Calu3 (cell line): ENCODE results near the gene PHLPP2. TPM values are rescaled to one million over a fixed set of nuclear protein-coding genes. Genes with fewer than 3 reads are reported as not detected.
"Not testable (repeated sequence)": the region's sequence is repeated elsewhere in the genome, so short reads cannot be mapped to it uniquely, and the experiment has no call there.

Source experiments
- BruUV-seq: library from RNA; stranded (reverse); fragments of 400-500 nt; replicated peaks from 2 replicates; lab custom pipeline; 2021; lab: Mats Ljungman, UMichigan
- CTCF ChIA-PET: fragments of 300-600 bp; sonication (Branson Sonifier 250); formaldehyde crosslinking; loops from one replicate; lab custom pipeline; 2022; ENCODE audit warnings: antibody characterized with exemption; lab: Charles Lee
- DNase-seq: peaks from one replicate; pipeline ENCODE4 v3.0.0; 2022
- H3K27ac Mint-ChIP-seq: one replicate; pipeline ENCODE4 v1.8.0; 2022; ENCODE audit warnings: mixed read lengths; ENCODE audit not compliant: unreplicated experiment
- H3K27me3 Mint-ChIP-seq: one replicate; pipeline ENCODE4 v1.8.0; 2022; ENCODE audit warnings: mixed read lengths; ENCODE audit not compliant: unreplicated experiment
- H3K36me3 Mint-ChIP-seq: one replicate; pipeline ENCODE4 v1.8.0; 2022; ENCODE audit warnings: mild to moderate bottlenecking, moderate library complexity, mixed read lengths; ENCODE audit not compliant: insufficient read depth, unreplicated experiment
- H3K4me1 Mint-ChIP-seq: one replicate; pipeline ENCODE4 v1.8.0; 2022; ENCODE audit warnings: mild to moderate bottlenecking, low read depth, mixed read lengths; ENCODE audit not compliant: unreplicated experiment
- H3K4me3 Mint-ChIP-seq: one replicate; pipeline ENCODE4 v1.8.0; 2022; ENCODE audit warnings: mild to moderate bottlenecking, low read depth, moderate library complexity, mixed read lengths; ENCODE audit not compliant: unreplicated experiment
- H3K9me3 Mint-ChIP-seq: one replicate; pipeline ENCODE4 v1.8.0; 2022; ENCODE audit warnings: low read depth, mixed read lengths; ENCODE audit not compliant: unreplicated experiment
- intact Hi-C: fragments of 100-400 bp; cut with micrococcal nuclease; formaldehyde crosslinking; loops from one replicate; pipeline ENCODE4 v1.10.0; 2022; ENCODE audit not compliant: unreplicated experiment
- total RNA-seq: library from RNA; stranded (reverse); gene quantifications from 2 replicates; pipeline ENCODE4 v1.2.3, GENCODE V29; 2022
- TF ChIP-seq, protein P1 (sequence below): fragments of 200-600 bp; IDR thresholded peaks from one replicate; pipeline ENCODE4 v1.8.0; 2022; ENCODE audit warnings: antibody characterized with exemption; ENCODE audit not compliant: unreplicated experiment

PHLPP2 gene
- total RNA-seq, 1 experiment from 2014 or later: 10.0 TPM

- no peaks in the 10 kb centered on the region for H3K36me3 Mint-ChIP-seq
- DNase-seq: peak; percentile 95
- H3K9me3 Mint-ChIP-seq: no peaks in the 10 kb centered on the region
- intact Hi-C loops: loop anchor here (1.0 to 2.0 kb wide), 4 partner anchors 34 to 199 kb away; no protein-coding TSS in a partner anchor
- CTCF ChIA-PET: interaction anchor here (0.7 to 5.2 kb wide), 16 partner anchors 15 to 350 kb away, joined by 3 to 144 read pairs (median 5); partner anchors contain the start of genes CHST4 and MARVELD3
- peaks cover 26% of the 10 kb centered on the region for H3K4me1 Mint-ChIP-seq
- H3K4me3 Mint-ChIP-seq: peak overlapping the region; percentile 24
- no peaks in the 10 kb centered on the region for H3K27me3 Mint-ChIP-seq
- H3K27ac Mint-ChIP-seq: no peak overlapping the region
- no TSS peak for BruUV-seq
- TF ChIP-seq, protein P1, sequence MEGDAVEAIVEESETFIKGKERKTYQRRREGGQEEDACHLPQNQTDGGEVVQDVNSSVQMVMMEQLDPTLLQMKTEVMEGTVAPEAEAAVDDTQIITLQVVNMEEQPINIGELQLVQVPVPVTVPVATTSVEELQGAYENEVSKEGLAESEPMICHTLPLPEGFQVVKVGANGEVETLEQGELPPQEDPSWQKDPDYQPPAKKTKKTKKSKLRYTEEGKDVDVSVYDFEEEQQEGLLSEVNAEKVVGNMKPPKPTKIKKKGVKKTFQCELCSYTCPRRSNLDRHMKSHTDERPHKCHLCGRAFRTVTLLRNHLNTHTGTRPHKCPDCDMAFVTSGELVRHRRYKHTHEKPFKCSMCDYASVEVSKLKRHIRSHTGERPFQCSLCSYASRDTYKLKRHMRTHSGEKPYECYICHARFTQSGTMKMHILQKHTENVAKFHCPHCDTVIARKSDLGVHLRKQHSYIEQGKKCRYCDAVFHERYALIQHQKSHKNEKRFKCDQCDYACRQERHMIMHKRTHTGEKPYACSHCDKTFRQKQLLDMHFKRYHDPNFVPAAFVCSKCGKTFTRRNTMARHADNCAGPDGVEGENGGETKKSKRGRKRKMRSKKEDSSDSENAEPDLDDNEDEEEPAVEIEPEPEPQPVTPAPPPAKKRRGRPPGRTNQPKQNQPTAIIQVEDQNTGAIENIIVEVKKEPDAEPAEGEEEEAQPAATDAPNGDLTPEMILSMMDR: peak; percentile 98
Observed at GRCh38 chr16:71610936-71611871, 113.3 kb downstream of the PHLPP2 start.

DNA sequence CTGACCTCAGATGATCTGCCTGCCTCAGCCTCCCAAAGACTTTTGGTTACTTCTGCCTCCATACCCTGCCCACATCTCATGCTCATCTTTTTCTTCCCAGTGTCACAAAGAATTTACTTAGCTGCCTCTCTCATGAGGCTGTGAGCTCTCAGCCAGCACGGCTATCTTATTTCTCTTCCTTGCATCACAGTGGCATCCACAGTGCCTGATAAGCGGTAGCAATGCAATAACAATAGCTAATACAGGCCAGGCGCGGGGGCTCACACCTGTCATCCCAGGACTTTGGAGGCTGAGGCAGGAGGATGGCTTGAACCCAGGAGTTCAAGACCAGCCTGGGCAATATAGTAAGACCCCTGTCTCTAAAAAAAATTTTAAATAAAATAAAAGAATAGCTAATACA lies 114.1 kb downstream of the PHLPP2 start:
- Mint-ChIP-seq H3K27ac (no peak overlapping the region), H3K4me3 (no peak overlapping the region), H3K36me3 (no peaks in the 10 kb centered on the region), H3K27me3 (no peaks in the 10 kb centered on the region), H3K9me3 (no peaks in the 10 kb centered on the region), H3K4me1 (peaks cover 26% of the 10 kb centered on the region)
- no TSS peak for BruUV-seq
- TF ChIP-seq, protein P1: no peak
- CTCF ChIA-PET: interaction anchor here (0.7 to 5.2 kb wide), 16 partner anchors 15 to 351 kb away, joined by 3 to 144 read pairs (median 5); partner anchors contain the start of genes CHST4 and MARVELD3
- no peak for DNase-seq
- intact Hi-C loops: loop anchor here (2.0 kb wide), 2 partner anchors 34 to 110 kb away; no protein-coding TSS in a partner anchor

DNA sequence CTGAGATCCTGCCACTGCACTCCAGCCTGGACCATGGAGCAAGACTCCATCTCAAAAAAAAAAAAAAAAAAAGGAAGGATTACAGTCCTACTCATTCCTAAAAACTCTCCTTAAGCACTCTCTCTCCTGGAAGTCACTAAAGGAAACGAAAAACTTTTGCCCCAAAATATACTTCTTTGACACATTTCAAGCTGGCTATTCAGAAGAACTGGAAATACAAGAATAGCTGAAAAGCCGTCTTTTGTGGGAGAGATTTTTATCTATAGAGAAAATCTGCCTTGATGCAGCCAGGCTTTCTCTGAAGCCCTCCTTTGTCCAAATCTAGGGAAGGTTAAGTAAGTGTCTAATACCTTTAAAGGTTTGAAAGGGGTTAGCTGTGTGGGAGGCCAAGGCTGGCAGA lies 115.4 kb downstream of the PHLPP2 start:
- no peaks in the 10 kb centered on the region for H3K36me3 Mint-ChIP-seq
- TF ChIP-seq, protein P1: no peak
- no peaks in the 10 kb centered on the region for H3K27me3 Mint-ChIP-seq
- CTCF ChIA-PET: interaction anchor here (0.6 to 5.2 kb wide), 7 partner anchors 41 to 297 kb away, joined by 3 to 144 read pairs (median 4); no protein-coding TSS in a partner anchor
- no peaks in the 10 kb centered on the region for H3K9me3 Mint-ChIP-seq
- H3K4me1 Mint-ChIP-seq: peaks cover 26% of the 10 kb centered on the region
- no peak for DNase-seq
- H3K4me3 Mint-ChIP-seq: no peak overlapping the region
- no peak overlapping the region for H3K27ac Mint-ChIP-seq
- intact Hi-C loops: loop anchor here (5.0 kb wide), 1 partner anchor 127 kb away; no protein-coding TSS in a partner anchor
- no TSS peak for BruUV-seq

- no peaks in the 10 kb centered on the region for H3K36me3 Mint-ChIP-seq
- H3K4me3 Mint-ChIP-seq: no peak overlapping the region
- H3K27ac Mint-ChIP-seq: no peak overlapping the region
- H3K4me1 Mint-ChIP-seq: no peaks in the 10 kb centered on the region
- intact Hi-C loops: no loop called here
- H3K9me3 Mint-ChIP-seq: no peaks in the 10 kb centered on the region
- no TSS peak for BruUV-seq
- TF ChIP-seq, protein P1: no peak
- peaks cover 22% of the 10 kb centered on the region for H3K27me3 Mint-ChIP-seq
- no peak for DNase-seq
- CTCF ChIA-PET: no interaction called here
Observed at GRCh38 chr16:71600822-71601221, 123.7 kb downstream of the PHLPP2 start.

GRCh38 chr16:71598426-71598825 lies 126.1 kb downstream of the PHLPP2 start:
- CTCF ChIA-PET, H3K4me1 Mint-ChIP-seq, BruUV-seq, H3K4me3 Mint-ChIP-seq, H3K27ac Mint-ChIP-seq, H3K9me3 Mint-ChIP-seq, intact Hi-C loops, DNase-seq, H3K36me3 Mint-ChIP-seq: not testable (repeated sequence)
- H3K27me3 Mint-ChIP-seq: peaks cover 29% of the 10 kb centered on the region

DNA sequence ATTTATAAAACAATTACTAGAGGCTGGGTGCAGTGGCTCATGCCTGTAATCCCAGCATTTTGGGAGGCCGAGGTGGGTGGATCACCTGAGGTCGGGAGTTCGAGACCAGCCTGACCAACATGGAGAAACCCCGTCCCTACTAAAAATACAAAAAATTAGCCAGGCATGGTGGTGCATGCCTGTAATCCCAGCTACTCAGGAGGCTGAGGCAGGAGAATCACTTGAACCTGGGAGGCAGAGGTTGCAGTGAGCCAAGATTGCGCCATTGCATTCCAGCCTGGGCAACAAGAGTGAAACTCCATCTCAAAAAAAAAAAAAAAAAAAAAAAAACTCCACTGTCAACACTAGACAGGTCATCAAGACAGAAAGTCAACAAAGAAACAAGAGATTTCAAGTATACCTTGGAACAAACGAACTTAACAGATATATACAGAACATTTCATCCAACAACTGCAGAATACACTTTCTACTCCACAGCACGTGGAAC lies 129.1 kb downstream of the PHLPP2 start:
- CTCF ChIA-PET, DNase-seq, H3K4me3 Mint-ChIP-seq: not testable (repeated sequence)

More for the DNA sequence above, 129.1 kb downstream of the PHLPP2 start:
- BruUV-seq, H3K36me3 Mint-ChIP-seq, H3K27ac Mint-ChIP-seq, intact Hi-C loops, H3K9me3 Mint-ChIP-seq: not testable (repeated sequence)
- Mint-ChIP-seq H3K27me3 (peaks cover 49% of the 10 kb centered on the region), H3K4me1 (peaks cover 11% of the 10 kb centered on the region)
